HEK293 (cell line): ENCODE data around the gene VAV3.

Source experiments
- CTCF ChIA-PET: fragments of 350-600 bp; formaldehyde crosslinking; extraction: SDS; loops from one replicate; lab custom pipeline; 2021; ENCODE audit warnings: antibody characterized with exemption; lab: Yijun Ruan, JAX
- POLR2A ChIA-PET: fragments of 300-600 bp; formaldehyde crosslinking; extraction: SDS; loops from one replicate; lab custom pipeline; 2020; ENCODE audit warnings: antibody characterized with exemption, inconsistent platforms; lab: Yijun Ruan, JAX
- H3K27ac ChIP-seq: fragments of 200-500 bp; sonication (Bioruptor generic); 2 replicates; pipeline ENCODE4 v1.5.1; 2014; ENCODE audit warnings: low read depth, low read length, control low read depth, inconsistent platforms; ENCODE audit errors: extremely low read depth
- H3K36me3 ChIP-seq, 2 experiments: fragments of 200-500 bp in 1 of 2; sonication (Bioruptor generic) in 1 of 2; 1 replicate in 1 of 2; 2 replicates in 1 of 2; pipeline ENCODE4 v1.5.1; 2014 to 2017; ENCODE audit warnings: inconsistent platforms in 2 of 2, low read length in 2 of 2; ENCODE audit not compliant: control insufficient read depth in 2 of 2, insufficient read depth in 1 of 2
- H3K4me1 ChIP-seq: fragments of 200-500 bp; sonication (Bioruptor generic); 2 replicates; pipeline ENCODE4 v1.5.1; 2014; ENCODE audit warnings: mild to moderate bottlenecking, low read length, inconsistent platforms; ENCODE audit not compliant: control insufficient read depth, insufficient read depth
- H3K4me3 ChIP-seq: 2 replicates; pipeline ENCODE4 v1.5.1; 2011; ENCODE audit warnings: low read depth, mild to moderate bottlenecking, control low read depth, low read length, moderate library complexity
- H3K9me3 ChIP-seq: fragments of 200-500 bp; sonication (Bioruptor generic); 2 replicates; pipeline ENCODE4 v1.5.1; 2014; ENCODE audit warnings: low read depth, low read length, inconsistent platforms; ENCODE audit not compliant: control insufficient read depth, insufficient read depth
- ELK4 ChIP-seq: IDR thresholded peaks from 2 replicates; pipeline ENCODE4 v1.6.1; 2011; ENCODE audit warnings: mild to moderate bottlenecking, low read depth, low read length, borderline replicate concordance
- GLIS2 ChIP-seq: fragments of 450-650 bp; formaldehyde crosslinking; IDR thresholded peaks from 2 replicates; pipeline ENCODE4 v1.5.1; 2016; ENCODE audit warnings: missing biosample characterization, missing genetic modification characterization
- KLF16 ChIP-seq: fragments of 450-650 bp; formaldehyde crosslinking; IDR thresholded peaks from 2 replicates; pipeline ENCODE4 v1.5.1; 2017; ENCODE audit warnings: missing biosample characterization, missing genetic modification characterization
- MEIS1 ChIP-seq: sonication (generic); formaldehyde crosslinking; IDR thresholded peaks from 2 replicates; pipeline ENCODE4 v1.8.1; 2022; ENCODE audit warnings: missing genetic modification reagents, mild to moderate bottlenecking, borderline replicate concordance
- REPIN1 ChIP-seq: fragments of 450-650 bp; formaldehyde crosslinking; IDR thresholded peaks from 2 replicates; pipeline ENCODE4 v1.5.1; 2017; ENCODE audit warnings: missing biosample characterization, missing genetic modification characterization, low read depth
- SP2 ChIP-seq: fragments of 450-650 bp; formaldehyde crosslinking; IDR thresholded peaks from 2 replicates; pipeline ENCODE4 v1.5.1; 2016; ENCODE audit warnings: missing biosample characterization, missing genetic modification characterization
- SP7 ChIP-seq: fragments of 450-650 bp; formaldehyde crosslinking; IDR thresholded peaks from 2 replicates; pipeline ENCODE4 v1.5.1; 2016; ENCODE audit warnings: missing biosample characterization, missing genetic modification characterization
- ZBTB44 ChIP-seq: fragments of 450-650 bp; IDR thresholded peaks from 2 replicates; pipeline ENCODE4 v1.5.1; 2018; ENCODE audit warnings: missing biosample characterization, mild to moderate bottlenecking, missing genetic modification characterization
- ZNF138 ChIP-seq: fragments of 450-650 bp; formaldehyde crosslinking; IDR thresholded peaks from 2 replicates; pipeline ENCODE4 v1.5.1; 2016; ENCODE audit warnings: missing biosample characterization, missing genetic modification characterization, borderline replicate concordance
- ZNF16 ChIP-seq: fragments of 450-650 bp; formaldehyde crosslinking; IDR thresholded peaks from 2 replicates; pipeline ENCODE4 v1.5.1; 2016; ENCODE audit warnings: low read depth, missing biosample characterization, missing genetic modification characterization
- ZNF169 ChIP-seq: fragments of 450-650 bp; formaldehyde crosslinking; IDR thresholded peaks from 2 replicates; pipeline ENCODE4 v1.5.1; 2016; ENCODE audit warnings: missing biosample characterization, missing genetic modification characterization
- ZNF175 ChIP-seq: fragments of 450-650 bp; formaldehyde crosslinking; IDR thresholded peaks from 2 replicates; pipeline ENCODE4 v1.5.1; 2016; ENCODE audit warnings: missing biosample characterization, missing genetic modification characterization
- ZNF24 ChIP-seq: fragments of 450-650 bp; formaldehyde crosslinking; IDR thresholded peaks from 2 replicates; pipeline ENCODE4 v1.5.1; 2016; ENCODE audit warnings: missing biosample characterization, missing genetic modification characterization
- ZNF274 ChIP-seq, 2 experiments: fragments of 200-500 bp in 1 of 2; fragments of 450-650 bp in 1 of 2; sonication (Bioruptor generic) in 1 of 2; formaldehyde crosslinking in 1 of 2; IDR thresholded peaks; 2 replicates each; pipeline versions ENCODE4 v1.5.1 to v1.6.1; 2014 to 2016; ENCODE audit warnings: borderline replicate concordance in 1 of 2, inconsistent platforms in 1 of 2, low read length in 1 of 2, missing biosample characterization in 1 of 2, missing genetic modification characterization in 1 of 2
- ZNF354C ChIP-seq: fragments of 450-650 bp; formaldehyde crosslinking; IDR thresholded peaks from 2 replicates; pipeline ENCODE4 v1.5.1; 2016; ENCODE audit warnings: missing biosample characterization, missing genetic modification characterization, low read depth, borderline replicate concordance
- ZNF394 ChIP-seq: fragments of 450-650 bp; formaldehyde crosslinking; IDR thresholded peaks from 2 replicates; pipeline ENCODE4 v1.5.1; 2016; ENCODE audit warnings: missing biosample characterization, missing genetic modification characterization, mild to moderate bottlenecking, moderate library complexity, borderline replicate concordance
- ZNF513 ChIP-seq: fragments of 450-650 bp; IDR thresholded peaks from 2 replicates; pipeline ENCODE4 v1.5.1; 2018; ENCODE audit warnings: missing biosample characterization, missing genetic modification characterization
- ZNF529 ChIP-seq: fragments of 450-650 bp; formaldehyde crosslinking; IDR thresholded peaks from 2 replicates; pipeline ENCODE4 v1.5.1; 2017; ENCODE audit warnings: missing genetic modification characterization, missing biosample characterization; ENCODE audit not compliant: insufficient replicate concordance
- ZNF560 ChIP-seq: fragments of 450-650 bp; formaldehyde crosslinking; IDR thresholded peaks from 2 replicates; pipeline ENCODE4 v1.5.1; 2017; ENCODE audit warnings: missing biosample characterization, missing genetic modification characterization, borderline replicate concordance
- ZNF621 ChIP-seq: fragments of 450-650 bp; formaldehyde crosslinking; IDR thresholded peaks from 2 replicates; pipeline ENCODE4 v1.5.1; 2017; ENCODE audit warnings: missing biosample characterization, missing genetic modification characterization
- ZSCAN16 ChIP-seq: fragments of 450-650 bp; formaldehyde crosslinking; IDR thresholded peaks from 2 replicates; pipeline ENCODE4 v1.5.1; 2016; ENCODE audit warnings: missing biosample characterization, missing genetic modification characterization
- ZSCAN23 ChIP-seq: fragments of 450-650 bp; formaldehyde crosslinking; IDR thresholded peaks from 2 replicates; pipeline ENCODE4 v1.5.1; 2016; ENCODE audit warnings: missing biosample characterization, missing genetic modification characterization
- ZSCAN30 ChIP-seq: fragments of 450-650 bp; IDR thresholded peaks from 2 replicates; pipeline ENCODE4 v1.5.1; 2018; ENCODE audit warnings: missing biosample characterization, mild to moderate bottlenecking, missing genetic modification characterization, moderate library complexity
- ZSCAN5A ChIP-seq: fragments of 450-650 bp; formaldehyde crosslinking; IDR thresholded peaks from 2 replicates; pipeline ENCODE4 v1.5.1; 2016; ENCODE audit warnings: missing biosample characterization, missing genetic modification characterization

Gene VAV3

GRCh38 chr1:107943694-107944093, 21.3 kb downstream of the VAV3 start:
- no peaks in the 10 kb centered on the region for H3K4me1 ChIP-seq
- POLR2A ChIA-PET = no interaction called here
- TF ChIP-seq SP2 (tag by site-specific recombination) (no peak), ZNF529 (tag by site-specific recombination) (no peak), ZNF354C (no peak), ZSCAN5A (tag by site-specific recombination) (no peak)

GRCh38 chr1:107942814-107943213, 22.2 kb downstream of the VAV3 start:
- H3K27ac ChIP-seq = no peak overlapping the region
- no peak overlapping the region for H3K4me3 ChIP-seq
- ChIA-PET POLR2A (no interaction called here), CTCF (no interaction called here)
- H3K36me3 ChIP-seq = no peaks in the 10 kb centered on the region
- H3K4me1 ChIP-seq = no peaks in the 10 kb centered on the region
- no peaks in the 10 kb centered on the region for H3K9me3 ChIP-seq
- TF ChIP-seq ZSCAN30 (no peak), ZSCAN16 (tag by site-specific recombination) (no peak), ZNF16 (no peak), GLIS2 (tag by site-specific recombination) (no peak), ZBTB44 (tag by site-specific recombination) (no peak), ZNF138 (tag by site-specific recombination) (no peak), ZSCAN23 (tag by site-specific recombination) (no peak)

More at GRCh38 chr1:107943694-107944093, 21.3 kb downstream of the VAV3 start:
- Histone ChIP-seq H3K4me3 (no peak overlapping the region), H3K27ac (no peak overlapping the region), H3K36me3 (no peaks in the 10 kb centered on the region), H3K9me3 (no peaks in the 10 kb centered on the region)
- CTCF ChIA-PET = no interaction called here

GRCh38 chr1:107941531-107941930, 23.4 kb downstream of the VAV3 start:
- POLR2A ChIA-PET = no interaction called here
- TF ChIP-seq ZNF274 (IDR thresholded peaks at IDR 0.05; ENCODE audit: low read length) = no peak
- no peak for TF ChIP-seq ZNF274 (tag by site-specific recombination; IDR thresholded peaks at IDR 0.05; ENCODE audit: borderline replicate concordance)
- TF ChIP-seq ZNF169 (tag by site-specific recombination) = no peak
- no peak for TF ChIP-seq KLF16 (tag by site-specific recombination)
- TF ChIP-seq ZNF394 (tag by site-specific recombination) = no peak
- TF ChIP-seq ZNF560 (tag by site-specific recombination) = no peak
- Histone ChIP-seq H3K36me3 (no peaks in the 10 kb centered on the region), H3K4me3 (no peak overlapping the region), H3K9me3 (no peaks in the 10 kb centered on the region), H3K4me1 (peaks cover 3% of the 10 kb centered on the region; the same call in 1 of the 2 replicates), H3K27ac (no peak overlapping the region)
- CTCF ChIA-PET = interaction anchor here (1.0 kb wide), 1 partner anchor 159 kb away, joined by 3 read pairs; no protein-coding TSS in a partner anchor

- ChIA-PET POLR2A (no interaction called here), CTCF (interaction anchor here (1.0 kb wide), 1 partner anchor 159 kb away, joined by 3 read pairs; no protein-coding TSS in a partner anchor)
- Histone ChIP-seq H3K4me3 (no peak overlapping the region), H3K4me1 (peaks cover 7% of the 10 kb centered on the region; the same call in 1 of the 2 replicates), H3K27ac (no peak overlapping the region), H3K36me3 (no peaks in the 10 kb centered on the region), H3K9me3 (no peaks in the 10 kb centered on the region)
- TF ChIP-seq ZNF24 (tag by site-specific recombination) = no peak
- TF ChIP-seq MEIS1 (CRISPR knock-in tag) = no peak
- no peak for TF ChIP-seq ZNF175 (tag by site-specific recombination)
- TF ChIP-seq SP2 (tag by site-specific recombination) = no peak
- TF ChIP-seq REPIN1 (tag by site-specific recombination) = no peak
- TF ChIP-seq ZNF513 (tag by site-specific recombination) = no peak
- no peak for TF ChIP-seq ZNF621 (tag by site-specific recombination)
- no peak for TF ChIP-seq ELK4
- no peak for TF ChIP-seq SP7 (tag by site-specific recombination)
- no peak for TF ChIP-seq ZNF16
Measured at GRCh38 chr1:107941123-107941522, 23.9 kb downstream of the VAV3 start.
